ENCODE measurements around the gene SLC25A48.

DNA sequence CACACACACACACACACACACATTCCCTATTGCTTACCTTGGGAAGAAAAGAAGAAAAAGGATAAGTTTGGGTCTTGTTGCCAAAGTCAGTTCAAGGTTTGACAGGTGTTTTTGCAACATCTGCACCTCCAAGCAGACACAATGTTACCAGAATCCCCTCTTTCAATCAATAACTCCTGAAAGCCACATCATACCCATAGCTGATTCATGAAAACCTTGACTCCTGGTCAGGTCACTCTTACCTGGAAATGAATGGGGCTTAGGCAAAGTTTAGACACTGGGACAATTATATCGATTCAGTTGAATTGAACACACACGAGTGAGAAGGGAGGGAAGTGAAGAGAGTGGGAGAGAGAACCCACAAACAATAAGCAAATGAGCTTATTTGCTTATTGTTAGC is 34.2 kb downstream of the SLC25A48 start:
- TF ChIP-seq CTCF (IDR thresholded peaks at IDR 0.05): no peak
- TF ChIP-seq EP300 (IDR thresholded peaks at IDR 0.05): no peak
